Mesenchymal stem cell (in vitro differentiated cells and primary cell): ENCODE measurements around the gene AGAP1.

Experiments used
- DNase-seq: peaks from one replicate; pipeline ENCODE4 v3.0.0-alpha.2; 2013
- H2AFZ ChIP-seq: one replicate; pipeline ENCODE4 v1.6.1; 2013; ENCODE audit warnings: low read depth, mild to moderate bottlenecking, control low read depth, inconsistent platforms, low read length, moderate library complexity
- H2AK5ac ChIP-seq: 2 replicates; pipeline ENCODE4 v1.6.1; 2013; ENCODE audit warnings: low read length, moderate library complexity, mild to moderate bottlenecking, inconsistent platforms; ENCODE audit not compliant: severe bottlenecking
- H2BK120ac ChIP-seq: one replicate; pipeline ENCODE4 v1.6.1; 2013; ENCODE audit warnings: low read depth, mild to moderate bottlenecking, inconsistent platforms, low read length, moderate library complexity
- H2BK12ac ChIP-seq, 2 experiments: one replicate each; pipeline ENCODE4 v1.6.1; 2013; ENCODE audit warnings: inconsistent platforms in 2 of 2, low read length in 2 of 2, mild to moderate bottlenecking in 2 of 2, moderate library complexity in 2 of 2, control low read depth in 1 of 2
- H2BK15ac ChIP-seq: one replicate; pipeline ENCODE4 v1.6.1; 2013; ENCODE audit warnings: mild to moderate bottlenecking, low read depth, inconsistent platforms; ENCODE audit not compliant: poor library complexity, severe bottlenecking
- H2BK5ac ChIP-seq: 2 replicates; pipeline ENCODE4 v1.6.1; 2013; ENCODE audit warnings: low read depth, mild to moderate bottlenecking, low read length, control low read depth, inconsistent platforms; ENCODE audit not compliant: poor library complexity, severe bottlenecking
- H3K14ac ChIP-seq, 2 experiments: one replicate each; pipeline ENCODE4 v1.6.1; 2013; ENCODE audit warnings: inconsistent platforms in 2 of 2, low read length in 2 of 2, control low read depth in 1 of 2, mild to moderate bottlenecking in 1 of 2, moderate library complexity in 1 of 2
- H3K18ac ChIP-seq, 2 experiments: one replicate each; pipeline ENCODE4 v1.6.1; 2013; ENCODE audit warnings: inconsistent platforms in 2 of 2, low read length in 2 of 2, control low read depth in 1 of 2, low read depth in 1 of 2, mild to moderate bottlenecking in 1 of 2
- H3K23ac ChIP-seq, 2 experiments: one replicate each; pipeline ENCODE4 v1.6.1; 2013; ENCODE audit warnings: inconsistent platforms in 2 of 2, low read length in 2 of 2, mild to moderate bottlenecking in 2 of 2, moderate library complexity in 2 of 2, control low read depth in 1 of 2
- H3K27ac ChIP-seq: 2 replicates; pipeline ENCODE4 v1.5.1; 2013; ENCODE audit warnings: mild to moderate bottlenecking, moderate library complexity, low read length, control low read depth, inconsistent platforms; ENCODE audit not compliant: poor library complexity, severe bottlenecking
- H3K27me3 ChIP-seq, 2 experiments: 2 replicates each; pipeline versions ENCODE4 v1.6.1 to v1.7.0; 2013; ENCODE audit warnings: low read length in 2 of 2, mild to moderate bottlenecking in 2 of 2, moderate library complexity in 2 of 2, control low read depth in 1 of 2, inconsistent platforms in 1 of 2; ENCODE audit not compliant: control insufficient read depth in 1 of 2, insufficient read depth in 1 of 2
- H3K36me3 ChIP-seq, 2 experiments: 2 replicates each; pipeline versions ENCODE4 v1.6.1 to v1.7.0; 2013; ENCODE audit warnings: low read length in 2 of 2, control low read depth in 1 of 2, inconsistent platforms in 1 of 2, low read depth in 1 of 2, mild to moderate bottlenecking in 1 of 2; ENCODE audit not compliant: insufficient read depth in 2 of 2, control insufficient read depth in 1 of 2
- H3K4ac ChIP-seq, 2 experiments: one replicate each; pipeline ENCODE4 v1.6.1; 2013; ENCODE audit warnings: inconsistent platforms in 2 of 2, low read length in 2 of 2, mild to moderate bottlenecking in 2 of 2, moderate library complexity in 2 of 2, control low read depth in 1 of 2, low read depth in 1 of 2
- H3K4me1 ChIP-seq: 2 replicates; pipeline ENCODE4 v1.6.1; 2013; ENCODE audit warnings: low read depth, low read length, control low read depth; ENCODE audit not compliant: control insufficient read depth, insufficient read depth
- H3K4me2 ChIP-seq: 2 replicates; pipeline ENCODE4 v1.6.1; 2013; ENCODE audit warnings: low read length, mild to moderate bottlenecking, inconsistent platforms; ENCODE audit not compliant: poor library complexity, severe bottlenecking
- H3K4me3 ChIP-seq, 2 experiments: 2 replicates each; pipeline versions ENCODE4 v1.5.1 to v1.7.0; 2013; ENCODE audit warnings: low read length in 2 of 2, mild to moderate bottlenecking in 2 of 2, control low read depth in 1 of 2, low read depth in 1 of 2; ENCODE audit not compliant: insufficient read depth in 1 of 2
- H3K79me1 ChIP-seq: replicated peaks from 2 replicates; pipeline ENCODE4 v1.6.1; 2013; ENCODE audit warnings: mild to moderate bottlenecking, control low read depth, low read length, inconsistent platforms; ENCODE audit not compliant: poor library complexity, severe bottlenecking
- H3K9ac ChIP-seq: 2 replicates; pipeline ENCODE4 v1.7.0; 2013; ENCODE audit warnings: mild to moderate bottlenecking, low read length, moderate library complexity
- H3K9me3 ChIP-seq: 2 replicates; pipeline ENCODE4 v1.7.0; 2013; ENCODE audit warnings: mild to moderate bottlenecking, low read length; ENCODE audit not compliant: control insufficient read depth
- H4K8ac ChIP-seq: one replicate; pipeline ENCODE4 v1.6.1; 2013; ENCODE audit warnings: inconsistent platforms, mild to moderate bottlenecking, low read length, moderate library complexity
- H4K91ac ChIP-seq: one replicate; pipeline ENCODE4 v1.6.1; 2013; ENCODE audit warnings: mild to moderate bottlenecking, low read length, inconsistent platforms
- WGBS: methylation state at CpG from one replicate; pipeline ENCODE4 v1.1.7; 2013; ENCODE audit warnings: mixed read lengths; 5-methylcytosine and 5-hydroxymethylcytosine counted together

The AGAP1 gene

DNA sequence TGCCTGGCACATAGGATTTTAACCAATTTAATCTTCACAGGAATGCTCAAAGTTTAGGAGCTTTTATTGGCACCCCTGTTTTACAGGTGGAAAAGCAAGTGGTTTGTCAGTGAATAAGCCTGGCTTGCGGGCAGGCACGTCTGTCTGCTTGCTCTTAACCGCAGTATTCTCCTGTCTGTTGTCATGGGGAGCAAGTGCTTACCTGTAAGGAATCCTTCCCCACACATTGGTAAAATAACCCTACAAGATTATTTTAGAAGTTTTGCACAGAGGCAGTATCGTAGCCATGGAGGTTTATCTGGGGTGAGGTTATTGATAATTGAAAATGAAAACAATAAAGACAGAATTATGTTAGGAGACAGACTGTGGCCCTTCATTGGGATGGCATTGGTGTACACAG is 174.9 kb downstream of the AGAP1 start:
- Histone ChIP-seq H3K27me3 (peaks cover 0 to 8% of the 10 kb centered on the region in 2 experiments), H2AK5ac (no peak overlapping the region), H2BK5ac (no peak overlapping the region), H3K36me3 (no peaks in the 10 kb centered on the region), H3K4me3 (no peak overlapping the region), H3K14ac (no peak overlapping the region), H3K4me2 (no peak overlapping the region), H2AFZ (no peak overlapping the region), H2BK120ac (no peak overlapping the region), H2BK15ac (no peak overlapping the region), H3K4me1 (peaks cover 22% of the 10 kb centered on the region), H3K79me1 (peaks cover 21% of the 10 kb centered on the region), H4K8ac (no peak overlapping the region), H3K27ac (no peak overlapping the region), H3K9ac (no peak overlapping the region), H3K9me3 (no peaks in the 10 kb centered on the region), H3K23ac (no peak overlapping the region), H4K91ac (no peak overlapping the region), H3K4ac (no peak overlapping the region), H3K18ac (no peak overlapping the region), H2BK12ac (no peak overlapping the region)
- WGBS = 74% methylated on average over 4 of the region's 4 CpGs
- no peak for DNase-seq

DNA sequence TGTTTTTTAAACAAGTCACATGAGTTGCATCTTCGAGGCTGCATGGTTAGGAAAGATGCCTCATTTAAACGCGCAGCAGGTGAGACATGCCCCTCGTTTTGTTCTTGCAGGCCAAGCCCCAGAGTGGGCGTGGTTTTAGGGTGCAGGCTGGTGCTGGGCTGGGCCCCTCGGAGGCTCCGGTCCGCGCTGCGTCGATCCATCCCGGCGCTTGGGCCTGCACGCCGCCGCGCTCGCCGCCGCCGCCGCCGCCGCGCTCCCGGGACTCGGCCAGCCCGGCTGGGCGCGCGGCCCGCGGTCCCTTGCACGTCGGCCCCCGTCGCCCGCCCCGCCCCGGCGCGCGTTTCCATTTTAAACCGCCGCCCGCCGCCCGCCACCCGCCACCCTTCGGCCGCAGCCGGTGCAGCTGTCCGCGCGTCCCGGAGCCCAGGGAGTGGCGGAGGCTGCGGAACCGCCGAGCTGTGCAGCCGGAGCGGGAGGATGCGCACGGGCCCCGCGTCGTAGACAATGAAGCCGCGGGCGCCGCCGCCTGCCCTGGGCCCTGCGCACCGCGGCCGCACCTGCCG is 175.5 kb downstream of the AGAP1 start:
- Histone ChIP-seq H3K27ac (no peak overlapping the region), H2AFZ (no peak overlapping the region), H3K23ac (no peak overlapping the region), H3K4me1 (peaks cover 22% of the 10 kb centered on the region), H2BK15ac (no peak overlapping the region), H3K79me1 (peaks cover 23% of the 10 kb centered on the region), H2AK5ac (no peak overlapping the region), H3K27me3 (peaks cover 0 to 8% of the 10 kb centered on the region in 2 experiments), H4K91ac (no peak overlapping the region), H3K14ac (no peak overlapping the region), H3K36me3 (no peaks in the 10 kb centered on the region), H3K4me3 (peak overlapping the region in 1 of 2 experiments; percentile 74), H3K4ac (no peak overlapping the region), H3K9me3 (no peaks in the 10 kb centered on the region), H2BK5ac (no peak overlapping the region), H3K9ac (no peak overlapping the region), H3K4me2 (peak overlapping the region; percentile 98), H2BK12ac (no peak overlapping the region), H4K8ac (no peak overlapping the region), H2BK120ac (no peak overlapping the region), H3K18ac (no peak overlapping the region)
- DNase-seq = peak; percentile 65
- 0% methylated on average over 21 of the region's 77 CpGs for WGBS

DNA sequence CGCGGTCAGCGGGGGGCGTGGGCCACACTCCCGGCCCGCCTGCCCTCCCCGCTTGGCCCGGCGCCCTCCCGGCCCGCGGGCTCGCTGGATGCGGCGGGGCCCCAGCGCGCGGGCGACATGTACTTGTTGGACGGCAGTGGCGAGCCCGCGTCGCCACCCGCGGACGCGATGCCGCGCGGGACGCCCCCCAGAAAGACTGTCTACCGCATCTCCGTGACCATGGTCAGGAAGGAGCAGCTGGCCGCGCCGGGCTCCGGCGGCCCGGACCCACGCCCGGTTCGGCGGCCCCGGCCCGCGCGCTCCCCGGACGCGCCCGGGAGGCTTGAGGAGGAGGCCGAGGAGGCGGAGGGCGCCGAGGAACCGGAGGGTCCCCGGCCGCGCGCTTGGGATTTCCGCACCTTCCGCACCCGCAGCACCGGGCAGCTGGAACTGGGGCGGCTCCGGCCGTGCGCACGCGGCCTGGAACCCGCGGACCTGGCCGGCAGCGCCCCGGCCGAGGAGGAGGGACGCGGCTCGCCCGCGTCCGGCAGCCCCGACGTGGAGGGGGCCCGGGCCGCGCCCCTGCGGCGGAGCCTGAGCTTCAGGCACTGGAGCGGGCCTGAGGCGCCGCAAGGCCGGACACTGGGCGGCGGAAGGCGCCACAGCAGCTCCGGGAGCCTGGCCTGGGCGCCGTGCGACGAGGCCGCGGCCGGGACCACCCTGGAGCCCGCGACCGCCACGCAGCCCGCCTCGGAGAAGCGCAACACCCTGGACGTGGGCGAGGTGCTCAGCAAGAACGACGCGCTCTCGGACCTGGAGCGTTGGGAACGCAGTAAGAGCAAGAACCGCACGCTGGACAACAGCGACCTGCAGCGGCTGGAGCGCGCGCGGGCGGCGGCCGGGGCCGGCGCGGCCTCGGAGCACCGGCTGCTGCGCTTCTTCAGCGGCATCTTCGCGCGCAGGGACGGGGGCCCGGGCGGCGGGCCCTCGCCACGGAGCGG is 176.4 kb downstream of the AGAP1 start:
- Histone ChIP-seq H3K4ac (no peak overlapping the region), H3K4me3 (peak overlapping the region; percentile 72 to 74), H2BK12ac (no peak overlapping the region), H3K14ac (peak overlapping the region in 1 of 2 experiments; percentile 75), H3K4me2 (peak overlapping the region; percentile 98), H4K8ac (no peak overlapping the region), H3K4me1 (peaks cover 22% of the 10 kb centered on the region), H3K9me3 (no peaks in the 10 kb centered on the region), H4K91ac (no peak overlapping the region), H3K27me3 (peaks cover 0 to 8% of the 10 kb centered on the region in 2 experiments), H3K79me1 (peaks cover 20% of the 10 kb centered on the region), H2AFZ (no peak overlapping the region), H3K23ac (peak overlapping the region; percentile 70 to 79), H3K18ac (no peak overlapping the region), H2AK5ac (no peak overlapping the region), H2BK5ac (no peak overlapping the region), H2BK15ac (no peak overlapping the region), H2BK120ac (no peak overlapping the region), H3K27ac (no peak overlapping the region), H3K36me3 (no peaks in the 10 kb centered on the region), H3K9ac (peak overlapping the region; percentile 73)
- WGBS = under 1% methylated on average over 80 of the region's 148 CpGs
- peak; percentile 76 for DNase-seq
